H1 (cell line): ENCODE measurements around the gene IL17RD.

Experiments
- ATF2 ChIP-seq: IDR thresholded peaks from 2 replicates; pipeline ENCODE4 v1.6.1; 2012; ENCODE audit warnings: low read length, inconsistent platforms
- CREB1 ChIP-seq: IDR thresholded peaks from 2 replicates; pipeline ENCODE4 v1.6.1; 2012; ENCODE audit warnings: inconsistent platforms
- CTCF ChIP-seq, 3 experiments: IDR thresholded peaks; 1 replicate in 2 of 3; 2 replicates in 1 of 3; pipeline versions ENCODE4 v1.5.1 to v1.6.1; 2011; ENCODE audit warnings: low read length in 3 of 3, mild to moderate bottlenecking in 3 of 3, inconsistent platforms in 2 of 3, low read depth in 1 of 3, moderate library complexity in 1 of 3; ENCODE audit not compliant: insufficient read depth in 1 of 3; ENCODE audit errors: control extremely low read depth in 1 of 3
- EZH2 ChIP-seq: fragments of 200-600 bp; sonication (generic); IDR thresholded peaks from 2 replicates; pipeline ENCODE4 v1.7.1; 2012; ENCODE audit warnings: low read depth, mild to moderate bottlenecking, moderate library complexity, low read length, inconsistent platforms; ENCODE audit not compliant: severe bottlenecking
- HDAC6 ChIP-seq: IDR thresholded peaks from one replicate; pipeline ENCODE4 v1.7.1; 2012; ENCODE audit warnings: low read depth, mild to moderate bottlenecking, inconsistent platforms, low read length, moderate library complexity
- PHF8 ChIP-seq: fragments of 200-600 bp; sonication (generic); conservative IDR thresholded peaks from 2 replicates; pipeline ENCODE4 v1.7.1; 2012; ENCODE audit warnings: low read depth, mild to moderate bottlenecking, inconsistent platforms, low read length, moderate library complexity
- POLR2A ChIP-seq, 2 experiments: IDR thresholded peaks; 1 replicate in 1 of 2; 2 replicates in 1 of 2; pipeline ENCODE4 v1.6.1; 2011; ENCODE audit warnings: low read depth in 2 of 2, low read length in 2 of 2, mild to moderate bottlenecking in 2 of 2; ENCODE audit errors: control extremely low read depth in 1 of 2
- POLR2AphosphoS5 ChIP-seq: IDR thresholded peaks from 2 replicates; pipeline ENCODE4 v1.6.1; 2011; ENCODE audit warnings: low read depth, low read length

- TF ChIP-seq ATF2 = no peak
- TF ChIP-seq CTCF (IDR thresholded peaks at IDR 0.05; ENCODE audit: control extremely low read depth in 1 of 3, insufficient read depth in 1 of 3, low read depth in 1 of 3, low read length in 3 of 3) = no peak
- TF ChIP-seq PHF8 = no peak
- TF ChIP-seq EZH2 = no peak
- no peak for TF ChIP-seq CREB1
- TF ChIP-seq HDAC6 = no peak
- TF ChIP-seq POLR2A (IDR thresholded peaks at IDR 0.05; ENCODE audit: control extremely low read depth in 1 of 2, low read depth in 2 of 2, low read length in 2 of 2) = no peak
- no peak for TF ChIP-seq POLR2AphosphoS5
Measured at GRCh38 chr3:57120451-57121174, 44.5 kb downstream of the IL17RD start.
